WTC11 (cell line): ENCODE results near the gene ERVW-1. TPM values are rescaled to one million over a fixed set of nuclear protein-coding genes. Genes with fewer than 3 reads are reported as not detected.

Experiments used
- ATF2 ChIP-seq: sonication (generic); formaldehyde crosslinking; IDR thresholded peaks from 2 replicates; pipeline ENCODE4 v1.8.1; 2022; ENCODE audit warnings: low read depth, missing genetic modification reagents, borderline replicate concordance
- CREB1 ChIP-seq: sonication (generic); formaldehyde crosslinking; IDR thresholded peaks from 2 replicates; pipeline ENCODE4 v1.8.0; 2023; ENCODE audit warnings: mild to moderate bottlenecking, missing genetic modification reagents
- CREM ChIP-seq: sonication (generic); formaldehyde crosslinking; IDR thresholded peaks from 2 replicates; pipeline ENCODE4 v1.8.1; 2022; ENCODE audit warnings: mild to moderate bottlenecking, missing genetic modification reagents, moderate library complexity
- CTCF ChIP-seq: fragments of 200-600 bp; IDR thresholded peaks from 2 replicates; pipeline ENCODE4 v1.8.0; 2022; ENCODE audit warnings: antibody characterized with exemption
- ELF4 ChIP-seq: sonication (generic); formaldehyde crosslinking; IDR thresholded peaks from 2 replicates; pipeline ENCODE4 v1.8.1; 2022; ENCODE audit warnings: low read depth, mild to moderate bottlenecking, moderate library complexity, missing genetic modification reagents
- EMX1 ChIP-seq: fragments of 250-450 bp; sonication (Bioruptor Pico); IDR thresholded peaks from 2 replicates; pipeline ENCODE4 v1.8.0; 2021; ENCODE audit warnings: mild to moderate bottlenecking
- ESRRA ChIP-seq: sonication (generic); formaldehyde crosslinking; IDR thresholded peaks from 2 replicates; pipeline ENCODE4 v1.8.1; 2022; ENCODE audit warnings: mild to moderate bottlenecking, missing genetic modification reagents, borderline replicate concordance
- FOXJ3 ChIP-seq: sonication (generic); formaldehyde crosslinking; IDR thresholded peaks from 2 replicates; pipeline ENCODE4 v1.9.0; 2021; ENCODE audit warnings: missing genetic modification reagents, mild to moderate bottlenecking, borderline replicate concordance
- FOXP1 ChIP-seq: sonication (generic); formaldehyde crosslinking; IDR thresholded peaks from 2 replicates; pipeline ENCODE4 v1.8.0; 2022; ENCODE audit warnings: missing genetic modification reagents, mild to moderate bottlenecking, moderate library complexity, borderline replicate concordance
- HMGXB4 ChIP-seq: sonication (generic); formaldehyde crosslinking; IDR thresholded peaks from 2 replicates; pipeline ENCODE4 v1.8.1; 2023; ENCODE audit warnings: mild to moderate bottlenecking, moderate library complexity, missing genetic modification reagents
- IRF1 ChIP-seq: sonication (generic); formaldehyde crosslinking; IDR thresholded peaks from 2 replicates; pipeline ENCODE4 v1.8.0; 2023; ENCODE audit warnings: missing genetic modification reagents
- JAZF1 ChIP-seq: fragments of 250-450 bp; sonication (Bioruptor Pico); IDR thresholded peaks from 2 replicates; pipeline ENCODE4 v1.9.0; 2021; ENCODE audit warnings: moderate library complexity, mild to moderate bottlenecking, inconsistent platforms
- MLX ChIP-seq: sonication (generic); formaldehyde crosslinking; IDR thresholded peaks from 2 replicates; pipeline ENCODE4 v1.8.1; 2023; ENCODE audit warnings: mild to moderate bottlenecking, missing genetic modification reagents, moderate library complexity
- MXD4 ChIP-seq: fragments of 250-450 bp; sonication (Bioruptor Pico); IDR thresholded peaks from 2 replicates; pipeline ENCODE4 v1.8.0; 2021; ENCODE audit warnings: mild to moderate bottlenecking, moderate library complexity, borderline replicate concordance
- MYBL2 ChIP-seq: sonication (generic); formaldehyde crosslinking; IDR thresholded peaks from 2 replicates; pipeline ENCODE4 v1.8.1; 2023; ENCODE audit warnings: mild to moderate bottlenecking, moderate library complexity, missing genetic modification reagents
- NR1H2 ChIP-seq: sonication (generic); formaldehyde crosslinking; IDR thresholded peaks from 2 replicates; pipeline ENCODE4 v1.9.0; 2021; ENCODE audit warnings: mild to moderate bottlenecking, moderate library complexity, missing genetic modification reagents
- NR2C2 ChIP-seq: sonication (generic); formaldehyde crosslinking; IDR thresholded peaks from 2 replicates; pipeline ENCODE4 v1.8.0; 2022; ENCODE audit warnings: mild to moderate bottlenecking, missing genetic modification reagents
- PRRX2 ChIP-seq: fragments of 250-450 bp; sonication (Bioruptor Pico); IDR thresholded peaks from 2 replicates; pipeline ENCODE4 v1.8.0; 2021; ENCODE audit warnings: mild to moderate bottlenecking
- SMAD3 ChIP-seq: sonication (generic); formaldehyde crosslinking; IDR thresholded peaks from 2 replicates; pipeline ENCODE4 v1.8.0; 2022; ENCODE audit warnings: missing genetic modification reagents, mild to moderate bottlenecking, borderline replicate concordance
- SMAD4 ChIP-seq: sonication (generic); formaldehyde crosslinking; IDR thresholded peaks from 2 replicates; pipeline ENCODE4 v1.8.0; 2022; ENCODE audit warnings: mild to moderate bottlenecking, missing genetic modification reagents
- ZMAT4 ChIP-seq: fragments of 250-450 bp; sonication (Bioruptor Pico); IDR thresholded peaks from 2 replicates; pipeline ENCODE4 v1.9.0; 2021; ENCODE audit warnings: mild to moderate bottlenecking
- ZNF138 ChIP-seq: sonication (generic); formaldehyde crosslinking; conservative IDR thresholded peaks from 2 replicates; pipeline ENCODE4 v1.8.1; 2022; ENCODE audit warnings: mild to moderate bottlenecking, moderate library complexity, missing genetic modification reagents
- ZNF317 ChIP-seq: sonication (generic); formaldehyde crosslinking; IDR thresholded peaks from 2 replicates; pipeline ENCODE4 v1.8.1; 2023; ENCODE audit warnings: low read depth, mild to moderate bottlenecking, moderate library complexity, missing genetic modification reagents, borderline replicate concordance
- ZNF532 ChIP-seq: fragments of 250-450 bp; sonication (Bioruptor Pico); IDR thresholded peaks from 2 replicates; pipeline ENCODE4 v1.9.0; 2021; ENCODE audit warnings: mild to moderate bottlenecking, borderline replicate concordance
- ZSCAN18 ChIP-seq: fragments of 250-450 bp; sonication (Bioruptor Pico); IDR thresholded peaks from 2 replicates; pipeline ENCODE4 v2.1.2; 2022; ENCODE audit warnings: mild to moderate bottlenecking, moderate library complexity
- total RNA-seq: library from RNA; stranded (reverse); gene quantifications from 3 replicates; pipeline ENCODE4 v1.2.3, GENCODE V29; 2021

The ERVW-1 gene
- total RNA-seq, 1 experiment from 2014 or later = 0.07 TPM

GRCh38 chr7:92447345-92448204, 30.2 kb downstream of the ERVW-1 start, which contains the start of gene GATAD1 (continued):
- TF ChIP-seq MYBL2 (CRISPR knock-in tag) (no peak), ATF2 (CRISPR knock-in tag) (no peak), FOXJ3 (CRISPR knock-in tag) (no peak), ZMAT4 (CRISPR knock-in tag) (no peak), CTCF (peak; percentile 14), NR1H2 (CRISPR knock-in tag) (no peak), CREB1 (CRISPR knock-in tag) (no peak), ELF4 (peak; percentile 90; the same call in 1 of the 2 replicates), FOXP1 (peak; percentile 81; the same call in 1 of the 2 replicates), ESRRA (CRISPR knock-in tag) (no peak), ZSCAN18 (CRISPR knock-in tag) (no peak), HMGXB4 (CRISPR knock-in tag) (peak; percentile 99), ZNF138 (no peak), ZNF317 (no peak), JAZF1 (CRISPR knock-in tag) (no peak), NR2C2 (CRISPR knock-in tag) (no peak), IRF1 (CRISPR knock-in tag) (no peak; the same call in 1 of the 2 replicates), ZNF532 (CRISPR knock-in tag) (no peak), PRRX2 (no peak), MLX (no peak; the same call in 1 of the 2 replicates), CREM (CRISPR knock-in tag) (peak; percentile 72), SMAD4 (CRISPR knock-in tag) (no peak), SMAD3 (CRISPR knock-in tag) (no peak), MXD4 (CRISPR knock-in tag) (no peak), EMX1 (CRISPR knock-in tag) (no peak)
